H9 (cell line): ENCODE data around the gene FH. TPM values are rescaled to one million over a fixed set of nuclear protein-coding genes. Genes with fewer than 3 reads are reported as not detected.

Source experiments
- DNase-seq: peaks from one replicate; pipeline ENCODE4 v3.0.0-alpha.2; 2017
- H2AFZ ChIP-seq: one replicate; pipeline ENCODE4 v1.6.1; 2013; ENCODE audit warnings: mild to moderate bottlenecking, low read length, control low read depth, moderate library complexity
- H2AK5ac ChIP-seq: 2 replicates; pipeline ENCODE4 v1.6.1; 2013; ENCODE audit warnings: low read length, control low read depth, mixed read lengths; ENCODE audit not compliant: insufficient read length
- H2BK120ac ChIP-seq: one replicate; pipeline ENCODE4 v1.6.1; 2013; ENCODE audit warnings: low read depth, mild to moderate bottlenecking, low read length, control low read depth, inconsistent platforms; ENCODE audit not compliant: poor library complexity, severe bottlenecking
- H2BK12ac ChIP-seq: 2 replicates; pipeline ENCODE4 v1.6.1; 2013; ENCODE audit warnings: low read length, control low read depth, mixed read lengths, low read depth; ENCODE audit not compliant: insufficient read length
- H2BK15ac ChIP-seq: 2 replicates; pipeline ENCODE4 v1.6.1; 2013; ENCODE audit warnings: low read depth, low read length, control low read depth
- H2BK20ac ChIP-seq: one replicate; pipeline ENCODE4 v1.6.1; 2013; ENCODE audit warnings: low read depth, mild to moderate bottlenecking, low read length, control low read depth, inconsistent platforms; ENCODE audit not compliant: poor library complexity, severe bottlenecking
- H2BK5ac ChIP-seq: 2 replicates; pipeline ENCODE4 v1.6.1; 2013; ENCODE audit warnings: low read length, control low read depth, mixed read lengths; ENCODE audit not compliant: insufficient read length
- H3K14ac ChIP-seq: 2 replicates; pipeline ENCODE4 v1.6.1; 2013; ENCODE audit warnings: low read length, control low read depth; ENCODE audit not compliant: insufficient read depth
- H3K18ac ChIP-seq: 2 replicates; pipeline ENCODE4 v1.6.1; 2013; ENCODE audit warnings: low read depth, mild to moderate bottlenecking, mixed read lengths, low read length, control low read depth; ENCODE audit not compliant: insufficient read length
- H3K23ac ChIP-seq: 2 replicates; pipeline ENCODE4 v1.6.1; 2013; ENCODE audit warnings: low read length, control low read depth, mixed read lengths, low read depth; ENCODE audit not compliant: insufficient read length
- H3K23me2 ChIP-seq: 2 replicates; pipeline ENCODE4 v1.6.1; 2013; ENCODE audit warnings: low read depth, mild to moderate bottlenecking, mixed read lengths, low read length, control low read depth; ENCODE audit not compliant: insufficient read length, poor library complexity, severe bottlenecking
- H3K27ac ChIP-seq: 2 replicates; pipeline ENCODE4 v1.5.1; 2013; ENCODE audit warnings: low read length, control low read depth, mixed read lengths, low read depth; ENCODE audit not compliant: insufficient read length
- H3K27me3 ChIP-seq: 2 replicates; pipeline ENCODE4 v1.6.1; 2013; ENCODE audit warnings: low read length, control low read depth, inconsistent platforms; ENCODE audit not compliant: insufficient read depth
- H3K4ac ChIP-seq: 2 replicates; pipeline ENCODE4 v1.6.1; 2013; ENCODE audit warnings: low read depth, mild to moderate bottlenecking, control low read depth, inconsistent platforms, low read length, moderate library complexity
- H3K4me1 ChIP-seq: 2 replicates; pipeline ENCODE4 v1.6.1; 2013; ENCODE audit warnings: low read length, control low read depth, inconsistent platforms; ENCODE audit not compliant: insufficient read depth
- H3K4me2 ChIP-seq: 2 replicates; pipeline ENCODE4 v1.6.1; 2013; ENCODE audit warnings: low read length, control low read depth, mixed read lengths; ENCODE audit not compliant: insufficient read length, insufficient read depth
- H3K56ac ChIP-seq: 2 replicates; pipeline ENCODE4 v1.6.1; 2013; ENCODE audit warnings: low read depth, mild to moderate bottlenecking, mixed read lengths, low read length, control low read depth; ENCODE audit not compliant: insufficient read length
- H3K79me1 ChIP-seq: 2 replicates; pipeline ENCODE4 v1.6.1; 2013; ENCODE audit warnings: low read depth, mild to moderate bottlenecking, moderate library complexity, low read length, control low read depth, inconsistent platforms; ENCODE audit not compliant: insufficient read depth, poor library complexity, severe bottlenecking
- H3K79me2 ChIP-seq: 2 replicates; pipeline ENCODE4 v1.6.1; 2013; ENCODE audit warnings: low read length, control low read depth, inconsistent platforms; ENCODE audit not compliant: insufficient read depth
- H3K9ac ChIP-seq: 2 replicates; pipeline ENCODE4 v1.6.1; 2013; ENCODE audit warnings: low read length, control low read depth, mixed read lengths; ENCODE audit not compliant: insufficient read length; ENCODE audit errors: extremely low read depth
- H3K9me3 ChIP-seq: one replicate; pipeline ENCODE4 v1.6.1; 2013; ENCODE audit warnings: low read depth, low read length, inconsistent platforms; ENCODE audit not compliant: control insufficient read depth
- H3T11ph ChIP-seq: one replicate; pipeline ENCODE4 v1.6.1; 2013; ENCODE audit warnings: mild to moderate bottlenecking, low read length, control low read depth, inconsistent platforms
- H4K20me1 ChIP-seq: one replicate; pipeline ENCODE4 v1.6.1; 2013; ENCODE audit not compliant: control insufficient read depth, insufficient read length, insufficient read depth
- H4K5ac ChIP-seq: 2 replicates; pipeline ENCODE4 v1.6.1; 2013; ENCODE audit warnings: low read depth, mild to moderate bottlenecking, mixed read lengths, low read length, control low read depth; ENCODE audit not compliant: insufficient read length
- H4K8ac ChIP-seq: replicated peaks from 2 replicates; pipeline ENCODE4 v1.6.1; 2013; ENCODE audit warnings: low read length, control low read depth, mixed read lengths, low read depth; ENCODE audit not compliant: insufficient read length
- H4K91ac ChIP-seq: 2 replicates; pipeline ENCODE4 v1.6.1; 2013; ENCODE audit warnings: low read depth, mild to moderate bottlenecking, moderate library complexity, mixed read lengths, low read length, control low read depth; ENCODE audit not compliant: insufficient read length
- H3K27ac Mint-ChIP-seq, 3 experiments: 2 replicates in 2 of 3; 3 replicates in 1 of 3; pipeline ENCODE4 v1.8.0; 2020 to 2021; ENCODE audit warnings: mixed read lengths in 3 of 3, mild to moderate bottlenecking in 1 of 3, moderate library complexity in 1 of 3
- H3K27me3 Mint-ChIP-seq: 2 replicates; pipeline ENCODE4 v1.8.0; 2021; ENCODE audit warnings: low read depth, mild to moderate bottlenecking, moderate library complexity, mixed read lengths
- H3K36me3 Mint-ChIP-seq, 3 experiments: 2 replicates in 2 of 3; 3 replicates in 1 of 3; pipeline ENCODE4 v1.8.0; 2020 to 2021; ENCODE audit warnings: low read depth in 3 of 3, mixed read lengths in 3 of 3; ENCODE audit not compliant: insufficient read depth in 1 of 3
- H3K4me1 Mint-ChIP-seq, 2 experiments: 2 replicates each; pipeline ENCODE4 v1.8.0; 2020; ENCODE audit warnings: mixed read lengths in 2 of 2
- H3K4me3 Mint-ChIP-seq, 2 experiments: 2 replicates in 1 of 2; 3 replicates in 1 of 2; pipeline ENCODE4 v1.8.0; 2020 to 2021; ENCODE audit warnings: mild to moderate bottlenecking in 2 of 2, mixed read lengths in 2 of 2, moderate library complexity in 1 of 2
- H3K9me3 Mint-ChIP-seq, 2 experiments: 2 replicates in 1 of 2; 3 replicates in 1 of 2; pipeline ENCODE4 v1.8.0; 2020; ENCODE audit warnings: mild to moderate bottlenecking in 2 of 2, mixed read lengths in 2 of 2, moderate library complexity in 1 of 2
- WGBS: extraction: QIAGEN DNeasy Blood & Tissue Kit; methylation state at CpG from one replicate; pipeline ENCODE4 v1.1.7; 2013; ENCODE audit warnings: missing lambda C conversion rate, low lambda C conversion rate, mixed read lengths; ENCODE audit not compliant: insufficient read length; ENCODE audit errors: extremely low coverage; 5-methylcytosine and 5-hydroxymethylcytosine counted together
- total RNA-seq: library from RNA; stranded (reverse); gene quantifications from 2 replicates; pipeline ENCODE4 v1.2.1, GENCODE V29; 2021
- TF ChIP-seq, protein P1 (sequence below): fragments of 200-600 bp; sonication (generic); conservative IDR thresholded peaks from 3 replicates; pipeline ENCODE4 v1.8.0; 2021; ENCODE audit warnings: antibody characterized with exemption, mild to moderate bottlenecking

FH gene
- total RNA-seq, 1 experiment from 2014 or later: 83.9 TPM

DNA sequence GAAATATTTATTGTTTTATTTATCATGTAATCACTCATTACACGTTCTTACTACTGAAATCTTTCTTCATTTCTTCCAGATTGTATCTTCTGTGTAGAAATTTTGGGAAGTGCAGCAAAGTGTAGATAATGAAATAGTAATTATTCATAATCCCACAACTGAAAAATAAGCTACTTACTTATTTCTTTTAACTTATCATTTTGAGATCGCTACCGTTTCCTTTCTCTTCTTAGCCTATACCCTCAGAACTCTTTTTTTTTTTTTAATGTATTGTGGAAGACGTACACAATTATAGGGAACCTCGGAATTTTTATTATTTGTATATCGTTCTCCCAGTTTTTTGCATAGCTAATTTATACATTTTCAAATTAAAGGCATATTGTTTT is 518 bp upstream of the FH start:
- Histone ChIP-seq H3K9ac (no peak overlapping the region), H3K23ac (no peak overlapping the region), H3K23me2 (peaks cover 5% of the 10 kb centered on the region), H4K8ac (no peak overlapping the region), H3K27me3 (no peaks in the 10 kb centered on the region), H4K20me1 (no peaks in the 10 kb centered on the region), H3K4me2 (peak overlapping the region; percentile 7), H3T11ph (no peak overlapping the region), H4K91ac (no peak overlapping the region), H3K4me1 (no peaks in the 10 kb centered on the region), H2BK15ac (no peak overlapping the region), H3K4ac (no peak overlapping the region), H3K56ac (no peak overlapping the region), H4K5ac (no peak overlapping the region), H3K79me1 (peaks cover 3% of the 10 kb centered on the region), H2BK5ac (no peak overlapping the region), H3K18ac (no peak overlapping the region), H2BK20ac (no peak overlapping the region), H2BK12ac (no peak overlapping the region), H3K14ac (no peak overlapping the region), H2BK120ac (no peak overlapping the region), H2AFZ (no peak overlapping the region), H3K27ac (no peak overlapping the region), H3K79me2 (peaks cover 2% of the 10 kb centered on the region; the same call in 1 of the 2 replicates), H2AK5ac (no peak overlapping the region), H3K9me3 (no peaks in the 10 kb centered on the region)
- Mint-ChIP-seq H3K36me3 (peaks cover 5 to 17% (median 12%) of the 10 kb centered on the region in 3 experiments; a peak in 6 of 7 replicates), H3K4me1 (peaks cover 8 to 13% of the 10 kb centered on the region in 2 experiments), H3K27ac (no peak overlapping the region), H3K4me3 (no peak overlapping the region), H3K27me3 (peaks cover 13% of the 10 kb centered on the region), H3K9me3 (no peaks in the 10 kb centered on the region)
- TF ChIP-seq, protein P1, sequence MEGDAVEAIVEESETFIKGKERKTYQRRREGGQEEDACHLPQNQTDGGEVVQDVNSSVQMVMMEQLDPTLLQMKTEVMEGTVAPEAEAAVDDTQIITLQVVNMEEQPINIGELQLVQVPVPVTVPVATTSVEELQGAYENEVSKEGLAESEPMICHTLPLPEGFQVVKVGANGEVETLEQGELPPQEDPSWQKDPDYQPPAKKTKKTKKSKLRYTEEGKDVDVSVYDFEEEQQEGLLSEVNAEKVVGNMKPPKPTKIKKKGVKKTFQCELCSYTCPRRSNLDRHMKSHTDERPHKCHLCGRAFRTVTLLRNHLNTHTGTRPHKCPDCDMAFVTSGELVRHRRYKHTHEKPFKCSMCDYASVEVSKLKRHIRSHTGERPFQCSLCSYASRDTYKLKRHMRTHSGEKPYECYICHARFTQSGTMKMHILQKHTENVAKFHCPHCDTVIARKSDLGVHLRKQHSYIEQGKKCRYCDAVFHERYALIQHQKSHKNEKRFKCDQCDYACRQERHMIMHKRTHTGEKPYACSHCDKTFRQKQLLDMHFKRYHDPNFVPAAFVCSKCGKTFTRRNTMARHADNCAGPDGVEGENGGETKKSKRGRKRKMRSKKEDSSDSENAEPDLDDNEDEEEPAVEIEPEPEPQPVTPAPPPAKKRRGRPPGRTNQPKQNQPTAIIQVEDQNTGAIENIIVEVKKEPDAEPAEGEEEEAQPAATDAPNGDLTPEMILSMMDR: no peak
- no CpG with 5 or more reads among the region's 6 CpGs for WGBS
- DNase-seq: no peak
